HG02763 (cell line): ENCODE measurements around the gene TSEN34.
"Not testable (repeated sequence)": the region's sequence is repeated elsewhere in the genome, so short reads cannot be mapped to it uniquely, and the experiment has no call there.

Experiments
- ATAC-seq: cut with Tn5 transposase; IDR thresholded peaks from one replicate; pipeline ENCODE4 v1.9.1; 2021; ENCODE audit warnings: mild to moderate bottlenecking, moderate library complexity; ENCODE audit not compliant: unreplicated experiment

The TSEN34 gene

GRCh38 chr19:54229146-54229545 lies 38.0 kb downstream of the TSEN34 start:
- no peak for ATAC-seq

- no peak for ATAC-seq
Observed at GRCh38 chr19:54230031-54230430, 38.9 kb downstream of the TSEN34 start.

GRCh38 chr19:54231077-54231931 lies 40.2 kb downstream of the TSEN34 start:
- ATAC-seq = no peak

GRCh38 chr19:54233941-54234340 lies 42.8 kb downstream of the TSEN34 start:
- ATAC-seq = no peak

- ATAC-seq = not testable (repeated sequence)
Observed at GRCh38 chr19:54239491-54240371, 48.6 kb downstream of the TSEN34 start.

- ATAC-seq = not testable (repeated sequence)
Observed at GRCh38 chr19:54240372-54241336, 49.5 kb downstream of the TSEN34 start.

GRCh38 chr19:54242234-54242633 lies 51.1 kb downstream of the TSEN34 start:
- not testable (repeated sequence) for ATAC-seq

- ATAC-seq = not testable (repeated sequence)
Observed at GRCh38 chr19:54242646-54243045, 51.5 kb downstream of the TSEN34 start, which contains the start of gene LILRA6. Gene LILRA6, minus strand, starts transcription at chr19:54242790.

GRCh38 chr19:54243809-54244208 lies 52.7 kb downstream of the TSEN34 start:
- not testable (repeated sequence) for ATAC-seq
